ENCODE results near the gene RNF144B.
"Not testable (repeated sequence)": the region's sequence is repeated elsewhere in the genome, so short reads cannot be mapped to it uniquely, and the experiment has no call there.

The RNF144B gene

DNA sequence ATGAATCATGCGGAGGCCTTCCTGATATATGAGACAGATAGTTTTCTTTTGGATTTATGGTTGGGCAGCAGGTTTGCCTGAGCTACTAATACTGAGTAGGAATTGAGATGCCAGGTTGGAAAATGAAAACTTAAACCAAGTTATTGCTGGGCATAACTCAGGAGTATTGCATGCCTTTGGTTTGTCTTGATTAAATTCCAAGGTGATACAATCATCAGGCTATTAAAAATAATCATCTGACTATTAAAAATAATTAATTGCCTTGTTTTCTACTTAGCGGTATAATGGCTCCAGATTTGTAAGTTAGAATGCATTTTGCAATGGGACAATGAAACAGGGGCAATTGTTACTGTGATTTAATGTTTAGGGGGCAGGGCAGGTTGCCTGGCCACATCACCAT is 15.5 kb upstream of the RNF144B start:
- no peak for DNase-seq (ENCODE audit: low read depth)

GRCh38 chr6:18380158-18380836 is 6.9 kb upstream of the RNF144B start:
- DNase-seq (ENCODE audit: low read depth): no peak

DNA sequence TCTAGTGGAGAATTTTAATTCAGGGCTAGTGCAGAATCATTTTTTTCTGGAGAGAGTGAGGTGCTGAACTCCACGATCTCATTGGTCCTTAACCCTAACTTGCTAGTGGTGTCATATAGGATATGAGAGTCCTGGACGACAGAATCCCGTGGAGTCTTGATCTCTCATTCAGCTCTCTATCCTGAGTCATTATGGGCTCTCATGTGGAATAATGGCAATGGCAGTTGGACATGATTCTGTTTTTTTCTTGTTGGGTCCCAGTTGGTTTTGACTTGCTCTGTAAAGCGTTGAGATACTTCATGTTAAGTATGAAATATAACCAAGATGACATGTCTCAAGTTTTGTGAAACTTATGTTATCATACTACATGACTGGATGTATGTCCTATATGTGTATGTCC is 6.3 kb upstream of the RNF144B start:
- no peak for DNase-seq (ENCODE audit: low read depth)

DNA sequence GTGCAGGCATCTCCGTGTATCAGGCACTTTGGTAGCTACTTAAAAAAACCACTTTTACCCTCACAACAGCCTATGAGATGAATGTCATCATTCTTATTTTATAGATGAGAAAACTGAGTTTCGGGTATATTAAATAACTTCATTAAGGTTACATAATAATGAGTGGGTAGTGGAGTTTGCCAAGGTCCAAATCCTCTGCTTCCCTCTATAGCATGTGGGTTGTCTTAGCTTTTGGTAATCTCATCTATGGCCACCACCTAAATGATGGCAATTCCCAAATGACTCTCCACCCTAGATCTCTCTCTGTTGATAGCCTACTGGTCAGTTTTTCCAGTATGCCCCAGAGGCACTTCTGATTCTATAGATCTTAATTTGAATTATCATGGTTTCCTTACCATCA is 3.7 kb upstream of the RNF144B start:
- no peak for DNase-seq (ENCODE audit: low read depth)

DNA sequence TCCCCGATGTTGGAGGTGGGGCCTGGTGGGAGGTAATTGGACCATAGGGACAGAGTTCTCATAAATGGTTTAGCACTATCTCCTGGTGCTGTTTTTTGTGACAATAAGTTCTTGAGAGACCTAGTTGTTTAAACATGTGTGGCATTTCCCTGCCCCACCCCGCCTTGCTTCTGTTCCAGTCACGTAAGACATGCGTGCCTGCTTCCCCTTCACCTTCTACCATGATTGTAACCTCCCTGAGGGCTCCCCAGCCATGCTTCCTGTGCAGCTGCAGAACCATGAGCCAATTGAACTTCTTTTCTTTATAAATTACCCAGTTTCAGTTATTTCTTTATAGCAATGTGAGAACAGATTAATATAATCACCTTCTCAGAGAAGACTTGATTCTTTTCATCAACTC is 2.5 kb upstream of the RNF144B start:
- DNase-seq (ENCODE audit: low read depth): no peak

GRCh38 chr6:18386298-18386976 is 713 bp upstream of the RNF144B start:
- no peak for DNase-seq (ENCODE audit: low read depth)

GRCh38 chr6:18388271-18388670 is 1.1 kb downstream of the RNF144B start:
- no peak for DNase-seq (ENCODE audit: low read depth)

- DNase-seq (ENCODE audit: low read depth): no peak
Measured at GRCh38 chr6:18388942-18389341, 1.8 kb downstream of the RNF144B start.

DNA sequence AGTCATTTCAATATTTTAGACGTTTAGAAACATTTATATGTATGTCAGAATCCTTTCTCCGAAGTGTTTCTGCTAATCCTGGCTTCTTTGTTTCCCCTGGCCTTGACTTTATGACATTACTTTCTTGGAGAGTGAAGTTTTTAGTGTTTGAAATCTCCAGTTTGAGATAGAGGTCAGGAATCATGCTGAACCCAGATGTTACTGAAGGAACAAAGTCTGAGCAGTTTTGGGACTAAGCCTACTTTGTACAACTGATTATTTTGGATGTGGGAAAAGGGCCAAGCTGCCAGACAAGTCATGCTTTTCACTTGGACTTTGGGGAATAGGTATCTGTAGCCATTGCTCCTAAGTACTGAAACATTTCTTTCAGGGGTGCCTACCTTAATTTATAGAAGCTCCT is 2.3 kb downstream of the RNF144B start:
- DNase-seq (ENCODE audit: low read depth): no peak

DNA sequence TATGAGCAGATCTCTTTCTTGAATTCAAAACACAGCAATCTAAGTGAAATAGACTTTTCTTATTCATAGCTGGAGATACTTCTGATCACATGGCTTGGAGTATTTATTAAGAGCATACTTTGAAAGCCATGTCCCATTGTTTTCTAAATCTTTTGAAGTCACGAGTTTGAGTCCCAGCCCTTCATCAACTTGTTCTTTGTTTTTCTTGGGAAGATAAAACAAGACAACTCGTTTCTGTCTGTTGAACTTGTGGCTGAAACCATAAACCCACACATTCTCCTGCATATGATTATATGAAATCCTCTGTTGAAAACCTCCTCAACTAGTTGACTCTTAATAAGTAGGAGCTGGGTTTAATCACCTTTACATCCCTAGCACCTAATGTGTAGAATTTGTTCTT is 3.3 kb downstream of the RNF144B start:
- DNase-seq (ENCODE audit: low read depth): no peak

DNA sequence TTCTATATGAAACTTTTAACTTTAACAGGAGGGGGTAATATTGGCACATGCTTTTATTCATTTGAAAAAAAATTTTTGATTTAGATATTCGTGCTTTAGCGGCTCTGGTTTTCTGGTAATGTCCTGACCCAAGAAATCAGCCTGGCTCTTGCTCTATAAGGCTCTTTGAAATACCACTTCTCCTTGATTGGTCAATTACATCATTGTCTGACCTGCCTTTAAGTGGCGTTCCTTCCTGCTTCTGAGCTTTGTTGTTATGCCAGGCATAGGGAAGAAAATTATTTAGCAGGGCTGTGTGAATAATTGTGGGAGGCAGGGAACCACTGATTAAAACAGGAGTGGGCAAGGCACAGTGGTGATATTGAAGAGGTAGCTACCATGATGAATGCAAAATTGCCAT is 3.9 kb downstream of the RNF144B start:
- DNase-seq (ENCODE audit: low read depth): no peak

DNA sequence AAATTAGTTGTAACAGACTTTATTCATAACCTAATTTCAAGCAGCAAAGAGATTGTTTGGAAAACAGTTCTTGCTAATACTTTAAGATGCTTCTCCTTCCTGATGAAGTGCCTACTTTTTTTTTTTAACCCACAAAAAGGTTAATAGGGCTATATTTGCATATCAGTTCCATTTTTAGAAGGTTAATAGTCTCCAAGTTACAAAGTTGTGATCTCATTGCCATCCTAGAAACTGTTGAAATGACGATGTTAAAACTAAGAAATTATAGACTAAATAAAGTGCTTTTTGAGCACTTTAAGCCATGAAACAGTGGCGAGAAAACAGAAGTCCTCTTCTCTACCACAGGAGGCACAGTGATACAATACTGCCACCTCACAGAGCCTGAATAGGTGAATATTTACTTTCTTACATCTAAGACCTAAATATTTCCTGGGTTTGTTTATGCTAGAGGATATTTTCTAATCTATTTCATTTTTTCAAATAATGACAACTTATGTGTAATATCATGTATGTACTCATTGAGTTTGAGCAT is 5.3 kb downstream of the RNF144B start:
- DNase-seq (ENCODE audit: low read depth): no peak

- DNase-seq (ENCODE audit: low read depth): no peak
Measured at GRCh38 chr6:18393698-18394097, 6.5 kb downstream of the RNF144B start.

- DNase-seq (ENCODE audit: low read depth): no peak
Measured at GRCh38 chr6:18395177-18395855, 8.2 kb downstream of the RNF144B start.

GRCh38 chr6:18395856-18396197 is 8.7 kb downstream of the RNF144B start:
- no peak for DNase-seq (ENCODE audit: low read depth)

DNA sequence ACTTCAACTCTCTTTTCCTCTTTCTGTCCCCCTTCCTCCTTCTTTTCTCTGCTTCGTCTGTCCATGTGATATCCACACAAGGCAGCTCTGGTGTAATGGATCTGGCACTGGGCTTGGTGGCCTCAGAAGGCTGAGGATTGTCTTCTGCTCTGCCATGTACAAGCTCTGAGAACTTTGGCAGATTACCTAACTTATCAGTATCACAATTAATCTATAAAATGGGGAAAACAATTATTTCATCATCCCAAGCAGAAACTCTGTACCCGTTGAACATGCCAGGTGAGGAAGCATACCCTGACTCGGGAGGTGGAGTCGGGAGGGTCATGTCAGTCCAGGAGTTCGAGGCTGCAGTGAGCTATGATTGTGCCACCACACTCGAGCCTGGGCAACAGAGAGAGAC is 10.6 kb downstream of the RNF144B start:
- no peak for DNase-seq (ENCODE audit: low read depth)

DNA sequence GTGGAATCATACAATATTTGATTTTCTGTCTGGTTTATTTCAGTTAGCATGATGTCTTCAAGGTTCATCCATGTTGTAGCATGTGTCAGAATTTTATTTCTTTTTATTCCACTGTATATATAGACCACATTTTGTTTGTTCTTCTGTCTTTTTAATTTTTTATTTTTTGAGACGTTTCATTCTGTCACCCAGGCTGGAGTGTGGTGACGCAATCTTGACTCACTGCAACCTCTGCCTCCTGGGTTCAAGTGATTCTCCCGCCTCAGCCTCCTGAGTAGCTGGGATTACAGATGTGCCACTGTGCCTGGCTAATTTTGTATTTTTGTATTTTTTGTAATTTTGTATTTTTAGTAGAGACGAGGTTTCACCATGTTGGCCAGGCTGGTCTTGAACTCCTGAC is 11.1 kb downstream of the RNF144B start:
- DNase-seq (ENCODE audit: low read depth): not testable (repeated sequence)

GRCh38 chr6:18400831-18401446 is 13.8 kb downstream of the RNF144B start:
- DNase-seq (ENCODE audit: low read depth): no peak

GRCh38 chr6:18404965-18405364 is 17.8 kb downstream of the RNF144B start:
- not testable (repeated sequence) for DNase-seq (ENCODE audit: low read depth)

DNA sequence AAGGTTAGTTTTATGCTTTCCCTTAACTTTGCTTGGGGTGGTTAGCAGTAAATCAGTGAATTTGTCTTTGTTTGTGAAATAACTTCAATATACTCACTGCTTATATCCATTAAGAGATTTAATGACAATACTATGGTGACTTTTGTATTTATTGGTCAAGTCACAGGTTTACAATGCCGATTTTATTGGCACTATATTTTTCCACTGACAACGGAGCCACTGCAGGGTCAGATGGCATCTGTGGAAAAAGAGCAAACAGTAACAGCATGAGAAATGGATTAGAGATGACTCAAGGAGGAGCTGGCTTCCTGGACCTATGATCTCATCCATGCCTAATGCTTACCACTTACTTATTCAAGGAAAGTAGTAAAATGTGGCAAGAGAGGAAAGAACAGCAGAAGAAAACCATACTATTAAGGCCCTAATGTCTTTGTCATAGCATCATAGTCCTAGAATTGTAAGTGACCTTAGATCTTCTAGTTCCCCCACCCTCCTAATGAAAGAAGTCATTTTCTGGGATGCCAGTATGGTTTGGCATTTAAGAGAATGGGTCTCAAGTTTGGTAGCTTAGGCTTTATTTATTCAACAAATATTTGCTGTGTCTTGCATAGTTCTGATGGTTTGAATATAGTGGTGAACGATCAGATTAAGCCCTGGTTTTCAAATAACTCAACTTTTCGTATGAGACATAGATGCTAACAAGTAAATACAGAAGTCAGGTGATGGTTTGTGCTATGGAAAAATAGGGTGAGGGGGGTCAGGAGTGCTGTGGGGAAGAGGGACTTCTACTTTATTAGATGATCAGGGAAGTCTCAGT is 18.5 kb downstream of the RNF144B start:
- no peak for DNase-seq (ENCODE audit: low read depth)

DNA sequence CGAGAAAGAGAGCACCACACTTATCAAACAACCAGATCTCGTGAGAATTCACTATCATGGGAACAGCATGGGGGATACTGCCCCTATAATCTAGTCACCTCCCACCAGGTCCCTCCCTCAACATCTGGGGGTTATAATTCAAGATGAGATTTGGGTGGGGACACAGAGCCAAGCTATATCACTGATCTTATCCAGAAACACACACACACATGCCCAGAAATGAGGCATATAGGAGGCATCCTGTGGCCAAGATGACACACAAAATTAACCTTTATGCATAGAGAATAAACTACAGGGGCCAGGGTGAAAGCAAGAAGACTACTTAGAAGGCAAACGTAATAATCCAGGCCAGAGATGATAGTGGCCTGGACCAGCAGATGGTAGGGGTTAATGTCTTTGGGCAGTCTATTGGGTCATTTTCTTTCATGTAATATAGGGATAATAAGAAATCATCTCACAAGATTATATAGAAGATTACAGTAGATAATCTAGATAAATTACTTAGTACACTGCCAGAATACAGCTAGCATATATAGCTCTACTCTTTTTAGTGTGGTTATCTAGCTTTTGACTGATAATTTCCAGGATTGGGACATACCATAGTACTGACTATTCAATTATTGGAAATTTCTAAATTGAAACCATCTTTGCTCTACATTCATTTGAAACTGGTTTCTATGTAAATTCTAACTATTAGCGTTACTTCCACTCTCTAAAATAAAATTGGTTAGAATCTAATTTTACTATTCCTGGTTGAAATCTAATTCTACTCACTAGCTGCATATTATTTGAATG is 20.0 kb downstream of the RNF144B start:
- DNase-seq (ENCODE audit: low read depth): no peak

Measured in activated gamma-delta T cell treated with anti-CD3 and anti-CD28 coated beads, Interleukin-2, amount 50 U/mL, for 16 hours (primary cell).